ENCODE results near the gene IGF2BP3.

IGF2BP3 gene

GRCh38 chr7:23343102-23343501 lies 127.2 kb downstream of the IGF2BP3 start:
- peaks cover 16 to 80% of the 10 kb centered on the region in 2 experiments for H3K36me3 ChIP-seq (ENCODE audit: control insufficient read depth in 2 of 2, insufficient read depth in 1 of 2, low read length in 2 of 2)
- no peaks in the 10 kb centered on the region for H3K9me3 ChIP-seq (ENCODE audit: control insufficient read depth, insufficient read depth, low read depth, low read length)
- POLR2A ChIA-PET: interaction anchor here (0.8 kb wide), 1 partner anchor 27 kb away, joined by 4 read pairs; no protein-coding TSS in a partner anchor
- TF ChIP-seq ZNF10 (tag by site-specific recombination; IDR thresholded peaks at IDR 0.05) (no peak), ZNF169 (tag by site-specific recombination; IDR thresholded peaks at IDR 0.05) (no peak), ZNF624 (tag by site-specific recombination; IDR thresholded peaks at IDR 0.05) (no peak), ZNF302 (tag by site-specific recombination; IDR thresholded peaks at IDR 0.05; ENCODE audit: low read depth) (no peak), ZNF398 (tag by site-specific recombination; IDR thresholded peaks at IDR 0.05) (no peak), SP2 (tag by site-specific recombination; IDR thresholded peaks at IDR 0.05) (no peak), ZNF248 (tag by site-specific recombination; IDR thresholded peaks at IDR 0.05) (no peak), KLF8 (tag by site-specific recombination; IDR thresholded peaks at IDR 0.05) (no peak), ZNF544 (tag by site-specific recombination; IDR thresholded peaks at IDR 0.05) (no peak), ZSCAN16 (tag by site-specific recombination; IDR thresholded peaks at IDR 0.05) (no peak), HIC1 (tag by site-specific recombination; IDR thresholded peaks at IDR 0.05) (no peak), ZNF391 (tag by site-specific recombination; IDR thresholded peaks at IDR 0.05; ENCODE audit: borderline replicate concordance, low read depth) (no peak)
- CTCF ChIA-PET: interaction anchor here (0.5 to 1.0 kb wide), 3 partner anchors 10 to 81 kb away, joined by 3 to 4 read pairs (median 3); no protein-coding TSS in a partner anchor
- no peak overlapping the region for H3K4me3 ChIP-seq (ENCODE audit: low read depth, low read length)
- peaks cover 12% of the 10 kb centered on the region for H3K4me1 ChIP-seq (ENCODE audit: control insufficient read depth, insufficient read depth, low read length)
- no peak overlapping the region for H3K27ac ChIP-seq (ENCODE audit: extremely low read depth, low read depth, low read length)

DNA sequence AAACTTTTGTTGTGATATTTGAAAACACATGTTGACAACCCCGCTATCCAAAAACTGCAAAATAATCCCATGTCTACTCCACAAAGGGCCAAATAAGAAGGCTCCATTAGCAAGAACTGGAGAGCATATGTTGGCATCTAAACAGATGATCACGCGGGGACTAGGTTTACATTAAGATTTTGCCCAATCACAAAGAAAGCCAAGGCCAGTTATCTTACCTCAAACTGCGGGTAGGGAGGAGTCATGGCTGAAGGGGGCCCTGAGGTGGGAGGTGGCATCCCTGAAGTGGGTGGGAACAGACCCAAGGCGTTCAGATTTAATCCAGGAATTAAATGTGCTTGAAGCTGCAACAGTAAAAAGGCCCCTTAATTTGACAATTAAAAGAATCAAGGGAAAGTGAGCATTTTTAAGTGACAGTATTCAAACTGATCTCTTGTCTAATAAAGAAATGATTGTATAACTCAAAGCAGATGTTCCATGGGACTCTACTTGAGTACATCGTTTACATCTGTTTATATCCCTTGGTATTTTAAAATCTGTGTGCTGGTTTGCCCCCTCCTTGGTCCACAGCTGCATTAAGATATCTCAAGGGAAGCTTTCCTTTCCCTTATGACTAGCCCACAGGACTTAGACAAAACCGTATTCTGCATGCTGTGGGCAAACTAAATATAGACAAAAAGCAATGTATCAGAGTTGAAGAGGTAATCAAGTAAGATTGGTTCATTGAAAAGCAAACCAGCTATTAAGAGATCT lies 128.3 kb downstream of the IGF2BP3 start:
- no peak overlapping the region for H3K4me3 ChIP-seq (ENCODE audit: low read depth, low read length)
- H3K9me3 ChIP-seq (ENCODE audit: control insufficient read depth, insufficient read depth, low read depth, low read length): no peaks in the 10 kb centered on the region; the same call in 1 of the 2 replicates
- H3K4me1 ChIP-seq (ENCODE audit: control insufficient read depth, insufficient read depth, low read length): peaks cover 2% of the 10 kb centered on the region; the same call in 1 of the 2 replicates
- ChIA-PET CTCF (interaction anchor here (0.6 kb wide), 1 partner anchor 88 kb away, joined by 3 read pairs; no protein-coding TSS in a partner anchor), POLR2A (no interaction called here)
- no peak for TF ChIP-seq ZBTB26 (tag by site-specific recombination; optimal IDR thresholded peaks at IDR 0.05)
- TF ChIP-seq GLIS2 (tag by site-specific recombination; IDR thresholded peaks at IDR 0.05): no peak
- TF ChIP-seq ZNF610 (tag by site-specific recombination; IDR thresholded peaks at IDR 0.05; ENCODE audit: borderline replicate concordance): no peak
- no peak for TF ChIP-seq ZNF2 (tag by site-specific recombination; IDR thresholded peaks at IDR 0.05)
- TF ChIP-seq ZNF423 (tag by site-specific recombination; IDR thresholded peaks at IDR 0.05): no peak
- TF ChIP-seq ZEB2 (tag by site-specific recombination; IDR thresholded peaks at IDR 0.05): no peak
- TF ChIP-seq ZBTB20 (tag by site-specific recombination; IDR thresholded peaks at IDR 0.05): no peak
- TF ChIP-seq SCRT2 (tag by site-specific recombination; IDR thresholded peaks at IDR 0.05): no peak
- H3K27ac ChIP-seq (ENCODE audit: extremely low read depth, low read depth, low read length): no peak overlapping the region
- peaks cover 23 to 86% of the 10 kb centered on the region in 2 experiments for H3K36me3 ChIP-seq (ENCODE audit: control insufficient read depth in 2 of 2, insufficient read depth in 1 of 2, low read length in 2 of 2)

Data from HEK293 (cell line).